Hepatic stellate cell (primary cell): ENCODE measurements around the gene PTGFRN.
"Not testable (repeated sequence)": the region's sequence is repeated elsewhere in the genome, so short reads cannot be mapped to it uniquely, and the experiment has no call there.

Experiments
- DNase-seq: peaks from one replicate; pipeline ENCODE4 v3.0.0; 2011; ENCODE audit warnings: low spot score

PTGFRN gene

DNA sequence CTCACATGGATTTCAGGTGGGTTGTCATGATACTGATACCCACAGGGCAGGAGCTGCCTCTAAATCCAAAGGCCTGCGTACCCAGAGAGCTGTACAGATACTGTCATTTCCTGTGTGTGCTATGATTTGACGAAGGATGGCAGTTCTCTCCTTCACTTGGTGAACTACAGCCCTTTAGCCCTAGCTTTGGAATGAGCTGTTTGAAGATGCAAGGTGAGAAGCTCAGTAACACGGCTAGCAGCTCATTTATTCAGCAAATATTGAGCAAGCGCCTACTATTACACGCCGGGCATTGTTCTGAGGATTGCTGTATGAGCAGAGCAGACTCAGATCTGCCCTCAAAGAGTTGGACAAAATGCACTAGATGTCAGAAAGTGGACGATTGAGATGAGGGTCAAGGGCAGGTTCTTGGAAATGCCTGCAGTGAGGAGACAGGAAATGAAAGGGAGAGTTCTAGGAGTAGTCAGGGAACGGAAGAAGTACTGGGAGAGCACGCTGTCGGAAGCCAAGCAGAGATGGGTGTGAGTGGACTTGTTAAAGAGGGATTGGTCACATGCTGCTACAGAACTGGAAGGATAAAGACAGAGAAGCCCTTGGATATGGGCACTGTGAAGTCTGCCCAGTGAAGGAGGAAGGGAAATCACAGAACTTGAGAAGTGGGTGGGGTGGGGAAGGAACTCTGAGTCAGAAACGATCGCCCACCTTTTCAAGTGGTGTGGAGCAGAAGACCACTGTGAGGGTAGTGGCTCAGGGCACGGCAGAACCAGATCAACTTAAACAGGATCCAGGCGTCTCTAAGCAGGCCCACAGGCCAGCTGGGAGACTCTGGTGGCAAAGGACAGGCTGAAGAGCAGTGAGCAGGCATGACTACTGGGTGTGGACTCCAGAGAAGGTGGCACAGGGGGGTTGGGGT, 7.1 kb downstream of the PTGFRN start:
- DNase-seq, result no peak

DNA sequence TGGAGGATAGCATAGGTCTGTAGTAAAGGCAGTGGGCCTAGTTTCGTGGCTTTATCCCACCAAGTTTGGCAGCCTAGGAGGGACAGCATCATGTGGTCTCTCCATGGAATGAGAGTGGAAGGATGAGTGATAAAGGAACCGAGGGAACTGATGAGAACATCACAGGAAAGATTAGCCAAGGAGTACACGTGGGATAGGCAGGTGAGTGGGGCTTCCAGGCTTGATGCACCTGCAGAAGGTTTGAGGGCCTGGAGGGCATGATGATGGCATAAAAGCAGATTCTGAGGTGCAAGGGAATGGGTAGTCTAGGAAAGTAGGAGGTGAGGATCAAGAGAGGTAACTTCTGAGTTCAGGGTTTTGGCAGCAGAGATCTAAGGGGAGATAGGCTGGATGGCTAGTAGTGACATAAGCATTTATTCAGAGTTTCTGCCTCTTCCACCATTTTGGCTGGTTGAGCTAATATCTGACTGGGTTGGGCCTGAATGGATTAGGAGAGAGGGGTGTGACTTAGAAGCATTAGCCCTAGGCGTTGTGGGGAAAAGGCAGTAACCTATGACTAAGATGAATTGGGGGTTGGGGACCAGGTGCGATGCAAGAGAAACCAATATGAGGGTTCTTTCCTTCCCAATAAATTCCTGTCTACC, 9.1 kb downstream of the PTGFRN start:
- no peak for DNase-seq

DNA sequence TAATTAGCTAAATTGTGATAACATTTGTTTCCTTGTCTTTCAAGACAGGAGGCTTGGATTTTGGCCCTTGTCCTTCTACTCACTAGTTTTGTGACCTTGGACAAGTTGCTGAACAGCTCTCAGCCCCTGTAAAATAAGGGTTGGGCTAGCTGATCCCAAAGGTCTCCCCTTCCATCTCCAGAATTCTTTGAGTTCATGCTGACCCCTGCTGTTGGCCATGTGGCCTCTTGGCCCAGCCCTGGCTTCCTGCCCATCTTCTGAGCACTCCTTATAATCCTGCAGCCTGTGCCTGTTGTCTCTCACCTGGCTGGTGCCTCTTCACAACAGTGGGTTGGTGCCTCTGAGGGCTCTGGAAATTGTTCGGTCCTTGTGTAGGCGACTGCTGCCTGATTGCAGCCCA, 10.1 kb downstream of the PTGFRN start:
- DNase-seq, result no peak

DNA sequence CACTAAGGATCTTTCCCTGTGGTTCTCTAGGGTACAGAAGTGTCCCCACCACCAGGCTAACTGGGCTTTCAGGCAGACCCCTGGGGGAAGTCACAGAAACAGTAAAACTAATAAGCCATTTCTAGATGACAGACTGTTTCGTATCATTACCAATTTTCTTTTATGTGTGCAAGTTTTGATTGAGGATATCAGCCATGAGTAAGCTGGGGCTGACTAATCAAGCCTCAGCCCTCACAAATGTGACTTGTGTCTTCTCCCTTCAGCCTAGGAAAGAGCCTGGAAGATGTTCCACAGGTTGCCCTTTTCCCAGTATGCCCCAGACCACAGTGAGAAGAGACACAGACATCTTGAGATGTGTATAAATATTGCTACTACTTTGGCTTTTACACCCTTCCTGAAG, 10.5 kb downstream of the PTGFRN start:
- no peak for DNase-seq

DNA sequence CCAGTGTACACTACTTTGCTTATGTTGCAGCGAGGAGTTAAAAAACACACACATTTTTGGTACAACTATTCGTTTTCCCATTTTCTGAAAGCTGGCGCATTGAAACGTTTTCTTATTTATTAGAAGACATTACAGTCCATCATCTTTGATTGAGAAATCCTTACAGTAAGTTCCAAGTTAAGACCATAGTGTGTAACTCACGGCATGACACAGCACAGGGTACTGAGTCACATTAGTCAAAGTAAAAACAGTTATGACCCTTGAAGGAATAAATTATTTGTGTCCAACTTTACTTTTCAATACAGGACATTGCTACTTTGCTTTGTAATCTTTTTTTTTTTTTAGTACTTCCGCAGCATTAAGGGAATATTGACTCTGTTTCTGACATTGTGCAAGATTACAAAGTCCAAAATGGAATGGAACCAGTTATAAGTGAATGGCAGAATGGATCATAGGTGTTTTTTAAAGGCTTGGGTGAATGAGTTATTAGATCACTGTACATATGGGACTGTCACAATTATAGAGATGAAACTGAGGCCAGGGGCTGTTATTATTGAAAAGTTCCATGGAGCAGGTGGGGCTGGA, 11.7 kb downstream of the PTGFRN start:
- DNase-seq, result no peak

DNA sequence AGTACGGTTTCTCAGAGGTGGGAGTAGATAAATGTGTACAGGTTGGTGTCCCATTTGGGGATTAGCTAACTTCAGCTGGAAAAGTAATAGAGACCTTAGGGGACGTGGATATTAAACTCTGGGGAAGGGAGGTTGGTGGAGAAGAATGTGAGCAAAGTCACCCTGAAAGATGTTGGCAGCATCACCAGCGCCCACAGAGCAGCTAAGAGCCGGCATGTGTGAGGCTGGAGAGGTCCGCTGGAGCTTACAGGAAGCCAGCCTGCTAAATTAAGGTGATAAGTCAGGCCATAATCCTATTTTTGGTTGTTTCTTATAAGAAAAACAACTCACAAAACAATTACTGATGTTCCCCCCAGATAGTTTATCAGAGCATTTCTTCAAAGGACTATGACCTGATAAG, 12.2 kb downstream of the PTGFRN start:
- DNase-seq, result no peak

DNA sequence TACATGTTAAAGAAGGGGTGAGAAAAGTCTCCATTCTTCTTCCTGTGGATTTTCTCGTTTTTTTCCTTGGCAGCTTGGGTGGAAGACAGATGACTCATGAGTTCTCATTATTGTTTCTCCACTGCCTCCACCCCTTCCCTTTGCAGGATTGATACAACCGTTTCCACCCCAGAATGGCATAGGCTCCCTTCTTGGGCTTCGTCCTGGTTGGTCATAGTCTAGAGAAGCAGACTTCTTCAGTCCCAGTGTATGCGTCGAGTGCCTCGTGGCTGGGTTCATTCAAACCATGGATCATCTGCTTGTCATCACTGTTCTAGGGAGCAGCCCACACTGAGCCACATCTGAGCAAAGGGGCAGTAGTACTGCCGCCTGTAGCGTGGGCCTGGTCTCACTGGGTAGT, 13.7 kb downstream of the PTGFRN start:
- DNase-seq, result no peak

DNA sequence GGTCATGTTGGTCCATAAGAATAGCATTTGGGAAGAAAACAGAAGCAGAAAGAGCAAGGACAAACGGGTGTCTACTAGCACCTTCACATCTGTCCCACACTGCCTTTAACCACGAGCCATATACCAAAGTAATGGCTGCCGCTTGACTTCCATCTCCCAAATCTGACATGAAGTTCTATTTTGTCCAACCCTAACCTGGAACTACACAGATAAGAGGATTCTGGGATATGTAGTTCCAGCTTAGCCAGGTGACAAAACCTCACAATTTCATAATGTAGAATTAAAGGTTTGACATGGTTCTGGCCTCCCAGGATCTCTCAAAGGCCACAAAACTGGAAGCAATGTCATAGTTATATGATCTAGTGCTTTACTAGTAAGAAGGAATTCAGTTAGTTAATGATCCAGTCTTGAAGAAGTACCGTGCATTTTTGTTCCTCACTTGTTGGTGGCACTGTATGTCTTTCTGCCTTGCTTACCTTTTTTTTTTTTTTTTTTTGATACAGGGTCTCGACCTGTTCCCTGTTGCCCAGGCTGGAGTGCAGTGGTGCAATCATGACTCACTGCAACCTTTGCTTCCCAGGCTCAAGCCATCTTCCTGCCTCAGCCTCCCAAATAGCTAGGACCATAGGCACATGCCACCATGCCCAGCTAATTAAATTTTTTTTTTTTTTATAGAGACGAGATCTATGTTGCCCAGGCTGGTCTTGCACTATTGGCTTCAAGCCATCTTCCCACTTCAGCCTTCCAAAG, 17.5 kb downstream of the PTGFRN start:
- no peak for DNase-seq

DNA sequence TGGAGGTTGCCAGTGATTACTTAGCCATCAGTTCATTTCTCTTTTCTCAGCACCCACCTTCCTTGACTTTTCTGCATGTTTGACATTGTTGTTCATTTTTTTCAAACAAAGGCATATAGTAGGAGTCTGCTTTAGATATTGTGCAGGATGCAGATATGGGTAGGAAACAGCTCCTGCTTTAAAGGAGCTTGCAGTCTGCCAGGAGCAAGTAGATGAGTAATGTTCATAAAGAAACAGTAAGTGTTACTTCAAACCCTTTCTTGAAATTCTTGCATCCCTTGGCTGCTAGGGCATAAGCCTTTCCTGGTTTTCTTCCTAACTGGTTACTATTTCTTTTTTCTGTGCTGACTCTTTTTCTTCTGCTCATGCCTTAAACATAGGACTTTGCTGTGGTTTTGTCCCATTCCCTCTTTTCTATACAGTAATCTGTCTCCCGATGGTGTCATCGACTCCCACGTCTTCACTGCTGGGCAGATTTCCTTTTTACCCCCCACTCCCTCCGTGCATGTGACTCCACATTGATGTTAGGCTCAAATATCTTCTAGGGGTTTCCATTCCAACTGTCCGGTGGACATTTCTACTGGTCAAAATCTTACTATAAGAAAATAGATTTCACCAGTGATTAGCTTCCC, 20.4 kb downstream of the PTGFRN start:
- no peak for DNase-seq

DNA sequence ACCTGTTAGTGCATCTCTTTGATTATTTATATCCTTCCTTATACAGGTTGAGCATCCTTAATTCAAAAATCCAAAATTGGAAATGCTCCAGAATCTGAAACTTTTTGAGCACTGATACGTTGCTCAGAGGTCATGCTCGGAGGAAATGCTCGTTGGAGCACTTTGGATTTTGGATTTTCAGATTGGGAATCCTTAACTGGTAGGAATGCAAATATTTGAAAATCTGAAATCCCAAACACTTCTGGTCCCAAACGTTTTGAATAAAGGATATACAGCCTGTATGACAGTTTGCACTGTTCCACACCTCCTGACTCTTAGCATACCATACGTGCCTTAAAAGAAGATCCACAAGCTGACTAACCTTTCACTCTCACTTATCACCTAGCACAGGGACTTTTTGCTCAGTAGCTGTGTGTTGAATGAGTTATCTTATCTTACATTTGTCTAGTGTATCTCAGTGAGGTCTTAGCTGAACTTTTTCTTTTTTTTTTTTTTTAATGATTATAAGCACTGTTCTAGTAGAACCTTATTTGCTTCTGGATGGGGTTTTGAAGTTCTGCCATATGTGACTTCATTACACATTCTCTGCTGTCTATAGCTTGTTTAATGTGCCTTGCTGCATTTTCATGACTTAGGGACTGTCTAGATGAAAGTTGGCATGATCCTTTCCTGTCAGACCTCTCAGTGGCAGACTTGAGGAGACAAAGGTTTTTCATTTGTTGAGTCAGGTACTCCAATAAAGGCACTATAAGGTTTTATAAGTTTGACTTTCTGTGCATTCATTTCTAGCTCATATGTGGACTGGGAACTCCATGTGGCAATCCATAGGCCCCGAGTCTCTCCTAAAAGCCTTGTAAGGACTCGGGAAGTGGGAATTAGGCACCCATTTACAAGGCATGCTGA, 21.6 kb downstream of the PTGFRN start:
- DNase-seq, result no peak

DNA sequence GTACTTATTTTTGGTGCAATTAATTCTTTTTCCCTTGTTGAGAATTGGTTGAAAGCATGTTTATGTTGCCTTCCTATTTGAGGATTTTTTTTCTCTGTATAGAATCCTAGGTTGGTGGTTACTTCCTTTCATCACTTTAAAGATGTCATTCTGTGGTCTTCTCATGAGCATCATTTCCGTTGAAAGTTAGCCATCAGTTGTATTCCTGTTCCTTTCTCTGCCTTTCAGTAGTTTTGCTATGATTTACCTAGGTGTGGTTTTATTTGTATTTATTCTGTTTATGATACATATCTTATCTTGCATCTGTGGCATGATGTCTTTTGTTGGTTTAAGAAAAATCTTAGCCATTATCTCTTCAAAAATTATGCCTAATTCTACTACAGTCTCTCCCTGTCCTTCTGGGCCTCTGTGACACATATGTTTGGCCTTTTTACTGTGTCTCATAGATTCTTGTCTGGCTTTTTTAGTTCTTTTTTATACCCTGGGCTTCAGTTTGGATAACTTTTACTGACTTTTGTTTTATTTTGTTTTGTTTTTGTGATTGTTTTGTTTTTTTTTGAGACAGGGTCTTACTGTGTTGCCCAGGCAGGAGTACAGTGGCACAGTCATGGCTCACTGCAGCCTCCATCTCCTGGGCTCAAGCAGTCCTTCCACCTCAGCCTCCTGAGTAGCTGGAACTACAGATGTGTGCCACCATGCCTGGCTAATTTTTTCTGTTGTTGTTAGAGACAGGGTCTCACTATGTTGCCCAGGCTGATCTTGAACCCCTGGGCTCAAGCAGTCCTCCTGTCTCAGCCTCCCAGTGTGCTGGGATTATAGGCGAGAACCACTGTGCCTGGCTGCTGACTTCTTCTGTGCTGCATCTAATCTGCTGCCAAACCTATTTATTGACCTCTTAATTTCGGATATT, 24.1 kb downstream of the PTGFRN start:
- no peak for DNase-seq

DNA sequence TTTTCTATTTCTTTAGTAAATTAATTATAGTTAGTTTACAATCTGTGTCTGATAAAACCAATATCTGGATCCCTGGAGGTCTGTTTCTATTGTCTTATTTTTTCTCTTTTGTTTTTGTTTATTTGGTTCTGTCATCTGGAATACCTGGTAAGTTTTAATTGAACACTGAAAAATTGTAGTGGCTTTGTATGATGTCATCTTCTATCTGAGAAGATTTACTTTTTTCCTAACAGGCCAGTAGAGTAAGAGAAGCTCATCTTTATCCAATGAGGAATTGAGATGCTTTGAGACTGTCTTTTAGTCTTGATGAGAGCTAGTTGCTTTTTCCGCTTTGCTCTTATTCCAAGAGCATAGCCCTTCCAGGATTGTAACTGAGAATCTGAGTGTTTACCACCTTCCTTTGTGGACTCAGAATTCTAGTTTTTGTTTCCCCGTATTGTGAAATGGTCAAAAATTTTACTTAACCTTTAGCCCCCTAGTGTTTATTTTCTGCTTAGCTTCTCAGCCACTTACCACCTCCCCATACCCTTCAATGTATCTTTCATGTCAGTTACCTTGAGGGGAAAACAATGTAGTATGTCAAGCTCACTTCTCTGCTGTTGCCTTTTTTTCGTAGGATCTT, 25.0 kb downstream of the PTGFRN start:
- no peak for DNase-seq

DNA sequence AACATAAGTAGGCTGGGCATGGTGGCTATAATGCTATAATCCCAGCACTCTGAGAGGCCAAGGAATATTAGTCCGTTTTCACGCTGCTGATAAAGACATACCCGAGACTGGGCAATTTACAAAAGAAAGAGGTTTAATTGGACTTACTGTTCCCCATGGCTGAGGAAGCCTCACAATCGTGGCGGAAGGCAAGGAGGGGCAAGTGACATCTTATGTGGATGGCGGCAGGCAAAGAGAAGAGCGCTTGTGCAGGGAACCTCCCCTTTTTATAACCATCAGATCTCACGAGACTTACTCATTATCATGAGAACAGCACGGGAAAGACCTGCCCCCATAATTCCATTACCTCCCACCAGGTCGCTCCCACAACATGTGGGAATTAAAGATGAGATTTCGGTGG, 28.5 kb downstream of the PTGFRN start:
- DNase-seq, result no peak

DNA sequence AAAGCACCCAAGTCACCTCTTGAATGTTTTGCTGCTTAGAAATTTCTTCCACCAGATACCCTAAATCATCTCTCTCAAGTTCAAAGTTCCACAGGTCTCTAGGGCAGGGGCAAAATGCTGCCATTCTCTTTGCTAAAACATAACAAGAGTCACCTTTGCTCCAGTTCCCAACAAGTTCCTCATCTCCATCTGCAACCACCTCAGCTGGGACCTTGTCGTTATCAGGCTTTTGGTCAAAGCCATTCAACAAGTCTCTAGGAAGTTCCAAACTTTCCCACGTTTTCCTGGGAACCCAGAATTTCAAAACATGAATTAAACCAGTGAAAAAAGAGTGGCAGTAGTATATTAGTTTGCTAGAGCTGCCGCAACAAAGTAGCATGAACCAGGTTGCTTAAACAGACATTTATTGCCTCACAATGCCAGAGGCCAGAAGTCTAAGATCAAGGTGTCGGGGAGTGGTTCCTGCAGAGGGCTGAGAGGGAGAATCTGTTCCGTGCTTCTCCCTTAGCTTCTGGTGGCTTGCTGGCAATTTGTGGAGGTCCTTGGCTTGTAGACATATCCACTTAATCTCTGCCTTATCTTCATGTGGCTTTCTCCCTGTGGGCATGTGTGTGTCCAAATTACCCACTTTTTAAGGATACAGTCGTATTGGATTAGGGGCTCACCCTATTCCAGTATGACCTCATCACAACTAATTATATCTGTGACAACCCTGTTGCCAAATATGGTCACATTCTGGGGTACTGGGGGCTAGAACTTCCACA, 30.2 kb downstream of the PTGFRN start:
- not testable (repeated sequence) for DNase-seq

DNA sequence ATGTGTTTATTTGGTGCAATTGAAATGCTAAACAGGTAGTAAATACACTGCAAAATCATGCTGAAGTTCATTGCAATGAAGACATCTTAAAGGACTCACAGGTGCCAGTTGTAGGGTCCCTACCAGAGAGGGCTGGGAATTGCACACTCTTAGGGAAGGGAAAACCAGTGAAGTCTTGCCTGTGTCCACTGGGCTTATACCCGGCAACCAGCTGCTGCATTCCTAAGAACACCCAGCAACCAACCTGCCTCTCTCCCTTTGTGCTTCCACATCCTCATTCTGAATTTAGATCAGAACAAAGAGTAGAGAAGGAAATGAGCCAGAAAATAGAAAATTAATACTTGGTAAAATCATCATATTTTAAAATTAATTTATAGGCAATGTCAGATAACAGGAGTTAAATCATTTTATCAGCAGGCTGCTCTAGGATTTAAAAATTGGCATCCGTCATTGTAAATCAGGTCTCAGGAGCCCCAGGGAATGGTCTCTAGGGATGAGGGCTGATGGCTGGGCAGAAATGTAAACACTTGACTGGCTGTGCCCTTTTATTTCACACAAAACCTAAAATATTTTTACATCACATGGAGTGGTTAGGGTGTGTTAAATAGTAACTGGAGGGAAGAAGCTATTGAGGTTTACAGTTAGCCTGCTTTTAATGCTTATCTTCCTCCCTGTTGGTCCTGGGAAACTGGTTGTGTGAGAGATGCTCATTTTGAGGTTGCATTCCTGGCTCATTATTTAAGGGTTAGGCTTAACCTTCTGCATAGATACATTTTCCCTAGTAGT, 31.3 kb downstream of the PTGFRN start:
- DNase-seq, result no peak

DNA sequence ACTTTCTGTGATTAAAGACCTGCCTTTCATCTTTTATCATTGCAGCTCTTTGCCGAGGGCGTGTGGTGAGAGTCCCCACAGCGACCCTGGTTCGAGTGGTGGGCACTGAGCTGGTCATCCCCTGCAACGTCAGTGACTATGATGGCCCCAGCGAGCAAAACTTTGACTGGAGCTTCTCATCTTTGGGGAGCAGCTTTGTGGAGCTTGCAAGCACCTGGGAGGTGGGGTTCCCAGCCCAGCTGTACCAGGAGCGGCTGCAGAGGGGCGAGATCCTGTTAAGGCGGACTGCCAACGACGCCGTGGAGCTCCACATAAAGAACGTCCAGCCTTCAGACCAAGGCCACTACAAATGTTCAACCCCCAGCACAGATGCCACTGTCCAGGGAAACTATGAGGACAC, 32.0 kb downstream of the PTGFRN start:
- DNase-seq, result no peak

DNA sequence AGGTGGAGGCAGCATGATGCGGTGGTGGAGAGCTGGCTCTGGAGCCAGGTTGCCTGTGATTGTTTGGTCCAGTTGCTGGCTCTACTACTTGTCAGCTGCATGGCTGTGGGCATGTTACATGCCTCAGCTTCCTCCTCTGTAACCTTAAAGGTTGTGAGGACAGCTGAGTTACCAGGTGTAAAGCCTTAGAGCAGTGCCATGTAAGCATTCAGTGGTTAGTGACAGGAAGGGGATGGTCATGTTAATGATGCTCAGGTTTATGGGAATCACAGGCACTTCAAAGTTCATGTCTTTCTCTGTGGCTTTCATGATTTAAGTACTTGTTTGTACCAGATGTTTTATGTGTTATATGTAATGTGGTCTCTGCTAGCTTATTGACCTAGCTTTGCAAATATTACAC, 32.6 kb downstream of the PTGFRN start:
- no peak for DNase-seq

DNA sequence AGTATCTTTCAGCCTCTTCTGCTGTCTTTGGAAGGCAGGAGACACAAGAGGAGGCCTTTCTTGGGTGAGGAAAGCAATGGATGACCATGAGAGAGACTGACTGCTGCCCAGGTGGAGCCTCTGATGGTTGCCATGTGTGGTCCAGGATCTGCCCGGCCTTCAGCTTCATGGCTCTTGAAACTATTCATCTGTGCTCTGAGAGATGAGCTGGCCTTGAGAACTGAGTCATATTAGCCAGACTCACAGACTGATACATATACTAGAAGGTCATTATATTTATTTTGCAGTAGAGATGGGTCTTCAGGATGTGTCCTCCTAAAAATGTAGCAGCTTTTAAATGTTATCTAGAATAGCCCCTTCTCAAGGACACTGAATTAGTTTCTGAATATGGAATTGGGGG, 33.7 kb downstream of the PTGFRN start:
- DNase-seq, result no peak
